AG09309 (cell line): ENCODE results near the gene SMIM38.

Experiments used
- DNase-seq: peaks from one replicate; pipeline ENCODE4 v3.0.0-alpha.2; 2010; ENCODE audit warnings: low read depth
- H3K4me3 ChIP-seq: 2 replicates; pipeline ENCODE4 v1.5.1; 2011; ENCODE audit warnings: mild to moderate bottlenecking, low read depth, low read length, moderate library complexity; ENCODE audit not compliant: control insufficient read depth
- TF ChIP-seq, protein P1 (sequence below): IDR thresholded peaks from 2 replicates; pipeline ENCODE4 v1.5.1; 2011; ENCODE audit warnings: mild to moderate bottlenecking, low read depth, low read length, inconsistent platforms; ENCODE audit not compliant: insufficient read depth, control insufficient read depth; ENCODE audit errors: missing control alignments

The SMIM38 gene

DNA sequence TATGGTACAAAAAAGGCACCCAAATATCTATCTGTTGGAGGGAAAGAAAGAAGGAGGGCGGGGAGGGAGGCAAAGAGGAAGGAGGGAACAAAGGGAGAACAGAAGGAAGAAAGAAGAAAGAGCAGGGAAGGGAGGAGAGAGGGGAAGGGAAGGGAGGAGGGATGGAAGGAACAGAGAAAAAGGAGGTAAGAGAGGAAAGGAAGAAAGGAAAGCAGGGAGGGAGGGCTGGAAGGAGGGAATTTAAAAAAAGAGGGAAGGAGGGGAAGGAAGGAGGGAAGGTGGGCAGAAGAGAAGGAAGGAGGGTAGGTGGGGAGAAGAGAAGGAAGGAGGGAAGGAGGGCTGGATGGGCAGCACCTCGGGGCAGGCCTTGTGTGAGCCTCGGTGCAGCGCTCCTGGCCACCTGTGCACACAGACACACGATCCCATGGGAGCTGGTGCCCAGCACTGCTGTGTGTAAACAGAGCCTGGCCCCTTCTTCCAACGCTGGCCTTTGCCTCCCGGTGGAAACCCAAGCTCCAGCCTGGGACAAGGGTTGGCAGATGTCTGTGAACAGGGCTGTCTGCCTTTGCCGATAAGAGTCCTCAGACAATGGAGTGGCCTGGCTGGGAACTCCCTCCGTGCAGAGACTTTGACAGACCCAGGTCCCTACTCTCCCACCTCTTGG, 23.2 kb downstream of the SMIM38 start:
- no peak overlapping the region for H3K4me3 ChIP-seq
- TF ChIP-seq, protein P1, sequence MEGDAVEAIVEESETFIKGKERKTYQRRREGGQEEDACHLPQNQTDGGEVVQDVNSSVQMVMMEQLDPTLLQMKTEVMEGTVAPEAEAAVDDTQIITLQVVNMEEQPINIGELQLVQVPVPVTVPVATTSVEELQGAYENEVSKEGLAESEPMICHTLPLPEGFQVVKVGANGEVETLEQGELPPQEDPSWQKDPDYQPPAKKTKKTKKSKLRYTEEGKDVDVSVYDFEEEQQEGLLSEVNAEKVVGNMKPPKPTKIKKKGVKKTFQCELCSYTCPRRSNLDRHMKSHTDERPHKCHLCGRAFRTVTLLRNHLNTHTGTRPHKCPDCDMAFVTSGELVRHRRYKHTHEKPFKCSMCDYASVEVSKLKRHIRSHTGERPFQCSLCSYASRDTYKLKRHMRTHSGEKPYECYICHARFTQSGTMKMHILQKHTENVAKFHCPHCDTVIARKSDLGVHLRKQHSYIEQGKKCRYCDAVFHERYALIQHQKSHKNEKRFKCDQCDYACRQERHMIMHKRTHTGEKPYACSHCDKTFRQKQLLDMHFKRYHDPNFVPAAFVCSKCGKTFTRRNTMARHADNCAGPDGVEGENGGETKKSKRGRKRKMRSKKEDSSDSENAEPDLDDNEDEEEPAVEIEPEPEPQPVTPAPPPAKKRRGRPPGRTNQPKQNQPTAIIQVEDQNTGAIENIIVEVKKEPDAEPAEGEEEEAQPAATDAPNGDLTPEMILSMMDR = no peak
- DNase-seq = no peak

DNA sequence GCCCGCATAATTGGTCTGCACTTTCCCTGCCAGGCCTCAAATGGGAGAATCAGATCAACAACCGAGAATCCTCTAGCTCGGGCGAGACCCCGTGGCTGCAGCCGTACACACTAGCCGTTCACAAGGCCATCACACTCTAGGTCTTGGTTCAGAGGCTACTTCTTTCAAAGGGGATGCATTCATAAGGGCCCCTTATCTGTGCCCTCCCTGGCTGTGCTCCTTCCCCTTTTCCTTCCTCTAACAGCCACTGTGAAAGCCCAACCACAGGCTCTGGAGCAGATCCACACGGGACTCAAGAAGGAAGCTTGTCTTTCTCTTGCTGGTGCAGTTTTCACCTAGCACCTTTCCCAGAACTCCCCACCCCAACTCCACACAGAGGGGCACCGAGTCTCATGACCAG, 24.5 kb downstream of the SMIM38 start:
- DNase-seq = no peak
- no peak overlapping the region for H3K4me3 ChIP-seq
- TF ChIP-seq, protein P1 = no peak

DNA sequence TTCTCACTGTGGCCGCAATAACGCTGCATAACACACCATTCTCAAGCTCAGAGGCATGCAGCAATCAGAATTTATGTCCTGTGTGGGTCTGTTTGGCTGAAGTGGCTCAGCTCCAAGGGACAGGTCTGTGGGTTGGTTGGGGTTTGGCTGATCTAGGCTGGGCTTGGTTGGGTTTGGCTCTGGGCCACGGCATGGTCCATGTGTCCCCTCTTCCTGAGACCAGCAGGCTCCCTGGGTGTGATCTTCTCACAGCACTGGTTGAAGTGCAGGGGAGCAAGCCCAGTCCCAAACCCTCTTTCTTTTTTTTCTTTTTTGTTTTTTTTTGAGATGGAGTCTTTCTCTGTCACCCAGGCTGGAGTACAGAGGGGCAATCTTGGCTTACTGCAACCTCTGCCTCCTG, 25.0 kb downstream of the SMIM38 start:
- TF ChIP-seq, protein P1 = no peak
- no peak for DNase-seq

DNA sequence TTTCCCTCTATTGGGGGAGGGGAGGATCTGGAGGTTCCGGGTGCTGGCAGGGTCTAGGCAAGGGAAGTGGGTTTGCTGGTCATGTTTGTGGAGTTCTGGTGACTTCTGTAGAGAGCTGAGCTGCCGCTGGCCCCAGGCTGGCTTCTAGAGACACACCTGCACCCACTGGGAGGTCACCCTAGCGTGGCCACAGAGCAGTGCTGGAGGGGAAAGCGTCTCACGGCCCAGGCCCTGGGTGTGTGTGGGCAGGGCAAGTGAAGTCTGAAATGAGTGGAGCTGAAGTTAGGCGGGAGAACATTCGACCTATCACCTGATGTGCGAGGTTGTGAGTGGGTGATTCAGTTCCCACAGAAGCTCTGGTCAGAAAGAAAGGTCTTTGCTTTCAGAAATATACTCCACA, 27.9 kb downstream of the SMIM38 start:
- TF ChIP-seq, protein P1 = no peak
- H3K4me3 ChIP-seq = no peak overlapping the region
- DNase-seq = no peak

More for the DNA sequence above, 25.0 kb downstream of the SMIM38 start:
- H3K4me3 ChIP-seq = no peak overlapping the region

DNA sequence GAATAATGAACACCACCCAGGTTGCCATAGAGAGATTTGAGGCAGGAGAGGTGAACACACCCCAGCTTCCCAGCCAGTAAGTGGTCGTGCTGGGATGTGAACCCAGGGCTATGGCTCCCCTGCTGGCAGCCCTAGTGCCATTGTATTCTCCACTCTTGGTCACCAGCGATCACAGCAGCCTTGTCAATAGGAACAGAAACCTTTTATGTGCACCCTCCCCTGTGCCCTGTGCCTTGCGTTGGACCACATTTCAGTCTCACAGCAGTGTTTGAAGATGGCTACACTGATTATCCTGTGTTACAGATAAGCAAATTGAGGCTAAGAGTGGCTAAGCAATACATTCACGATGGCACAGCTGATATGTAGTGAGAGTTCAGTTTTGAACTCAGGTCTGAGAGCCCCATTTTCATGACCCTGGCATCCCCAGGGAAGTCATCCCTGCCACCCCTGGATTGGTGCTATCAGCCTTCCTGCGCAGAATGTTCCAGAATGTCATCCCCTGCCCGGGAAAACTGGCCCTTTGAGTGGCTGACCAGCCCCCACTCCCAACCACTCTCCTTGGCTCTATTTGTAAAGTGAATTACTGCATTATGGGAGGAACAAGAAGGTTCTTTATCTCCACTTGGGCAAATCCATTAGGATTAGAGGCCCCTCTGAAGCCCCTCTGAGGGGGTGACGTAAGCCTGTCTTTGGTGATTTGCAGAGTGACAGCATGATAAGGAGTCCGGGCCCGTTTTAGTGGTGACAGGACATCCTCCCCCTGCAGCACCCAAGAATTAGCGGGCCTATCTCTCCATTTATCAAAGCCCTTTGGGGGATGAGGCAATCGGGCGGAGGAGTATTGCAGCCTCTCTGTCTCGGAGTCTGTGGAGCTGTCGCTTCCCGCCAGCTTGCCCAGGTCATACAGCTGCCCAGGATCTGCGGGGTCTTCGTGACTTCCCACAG, 30.9 kb downstream of the SMIM38 start:
- H3K4me3 ChIP-seq = no peak overlapping the region
- DNase-seq = no peak
- TF ChIP-seq, protein P1 = peak; percentile 24

DNA sequence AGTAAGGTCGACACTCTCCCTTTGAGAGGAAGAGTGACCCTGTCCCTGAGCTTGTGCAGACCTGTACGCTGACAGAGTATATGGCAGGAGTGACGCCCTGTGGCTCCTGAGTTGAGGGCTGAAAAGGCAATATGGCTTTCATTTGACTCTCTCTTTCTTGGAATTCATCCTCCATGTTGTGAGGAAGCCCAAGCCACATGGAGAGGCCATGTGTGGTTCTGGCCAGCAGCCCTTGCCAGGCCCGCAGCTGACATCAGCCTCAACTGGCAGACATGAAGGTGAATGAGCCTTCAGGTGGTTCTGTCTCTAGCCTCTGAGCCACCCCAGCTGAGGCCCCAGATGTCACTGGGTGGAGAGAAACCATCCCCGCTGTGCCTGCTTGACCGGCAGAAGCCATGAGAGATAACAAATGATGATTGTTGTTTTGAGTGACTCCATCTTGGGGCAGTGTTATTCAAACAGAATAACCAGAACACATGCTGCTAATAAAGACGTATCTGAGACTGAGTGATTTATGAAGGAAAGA, 31.9 kb downstream of the SMIM38 start:
- TF ChIP-seq, protein P1 = no peak
- no peak for DNase-seq
- H3K4me3 ChIP-seq = no peak overlapping the region
